ENCODE measurements around the gene ECI1. TPM values are rescaled to one million over a fixed set of nuclear protein-coding genes. Genes with fewer than 3 reads are reported as not detected.
"Not testable (repeated sequence)": the region's sequence is repeated elsewhere in the genome, so short reads cannot be mapped to it uniquely, and the experiment has no call there.

Gene ECI1
- total and polyA plus RNA-seq, 2 of the 13 experiments (the other 11 are each of a cell fraction or from before 2014, with no cell fraction given), result 82.0 to 102 TPM

GRCh38 chr16:2267505-2267912 lies 16.1 kb upstream of the ECI1 start:
- ATAC-seq, result peak; percentile 82
- H2AFZ ChIP-seq (ENCODE audit: low read length); H3K9me3 ChIP-seq (ENCODE audit: low read length); DNase-seq (ENCODE audit: low spot score); H3K27me3 ChIP-seq (ENCODE audit: control insufficient read depth in 1 of 2, insufficient read depth in 2 of 2, low read length in 2 of 2); intact Hi-C loops (cut with micrococcal nuclease; ENCODE audit: unreplicated experiment); BruUV-seq (replicated peaks); FAIRE-seq; CTCF ChIA-PET (ENCODE audit: low intra/inter-chr PET ratio, low total read pairs); in situ Hi-C loops (cut with HindIII; ENCODE audit: extremely low pct_ligation_motif_present, low pct_unique_long_range_greater_than_20kb); TF ChIP-seq GABPA (CRISPR knock-in tag; IDR thresholded peaks at IDR 0.05; ENCODE audit: low read depth): not testable (repeated sequence)
- peak overlapping the region; percentile 74 to 95 (median 93); a peak in 5 of 6 replicates for H3K4me3 ChIP-seq (replicated peaks in 1 of 3; ENCODE audit: insufficient read depth in 1 of 3, low read depth in 2 of 3, low read length in 3 of 3)
- H3K9ac ChIP-seq (ENCODE audit: insufficient read depth, low read depth, low read length), result peak overlapping the region; percentile 92
- H3K4me2 ChIP-seq (ENCODE audit: low read depth, low read length), result peak overlapping the region; percentile 97
- TF ChIP-seq CENPT (CRISPR knock-in tag; IDR thresholded peaks at IDR 0.05; ENCODE audit: low read depth) (0 out of 2 replicates have a peak, but pooled peaks have one; percentile 13), ZNF777 (CRISPR knock-in tag; IDR thresholded peaks at IDR 0.05) (peak; percentile 8; the same call in 1 of the 2 replicates), THAP8 (CRISPR knock-in tag; IDR thresholded peaks at IDR 0.05; ENCODE audit: borderline replicate concordance) (0 out of 2 replicates have a peak, but pooled peaks have one; percentile 28), ZNF333 (CRISPR knock-in tag; IDR thresholded peaks at IDR 0.05; ENCODE audit: borderline replicate concordance) (0 out of 2 replicates have a peak, but pooled peaks have one; percentile 92), ZSCAN31 (CRISPR knock-in tag; IDR thresholded peaks at IDR 0.05; ENCODE audit: low read depth) (peak; percentile 51; the same call in 1 of the 2 replicates), MAFG (CRISPR knock-in tag; IDR thresholded peaks at IDR 0.05) (peak; percentile 29; the same call in 1 of the 2 replicates), ZNF234 (CRISPR knock-in tag; conservative IDR thresholded peaks at IDR 0.05) (peak; percentile 90; the same call in 1 of the 2 replicates), MAF1 (CRISPR knock-in tag; IDR thresholded peaks at IDR 0.05; ENCODE audit: borderline replicate concordance) (0 out of 2 replicates have a peak, but pooled peaks have one; percentile 8), ZNF468 (CRISPR knock-in tag; IDR thresholded peaks at IDR 0.05) (0 out of 2 replicates have a peak, but pooled peaks have one; percentile 25), ZSCAN12 (CRISPR knock-in tag; IDR thresholded peaks at IDR 0.05) (0 out of 2 replicates have a peak, but pooled peaks have one; percentile 6), CREB3 (CRISPR knock-in tag; IDR thresholded peaks at IDR 0.05) (0 out of 2 replicates have a peak, but pooled peaks have one; percentile 4), DBP (CRISPR knock-in tag; IDR thresholded peaks at IDR 0.05; ENCODE audit: not compliant biosample characterization) (peak; percentile 10), ZNF850 (CRISPR knock-in tag; conservative IDR thresholded peaks at IDR 0.05) (0 out of 2 replicates have a peak, but pooled peaks have one; percentile 10), BRCA1 (CRISPR knock-in tag; IDR thresholded peaks at IDR 0.05) (peak; percentile 6; the same call in 1 of the 2 replicates), GABPA (IDR thresholded peaks at IDR 0.05; ENCODE audit: low read depth, low read length) (peak; percentile 65)
- H3K4me1 ChIP-seq (ENCODE audit: insufficient read depth, low read length), result peaks cover 35% of the 10 kb centered on the region
- peaks cover 5 to 25% of the 10 kb centered on the region in 2 experiments for H3K36me3 ChIP-seq (replicated peaks in 1 of 2; ENCODE audit: control insufficient read depth in 1 of 2, insufficient read depth in 2 of 2, low read length in 2 of 2)
- H4K20me1 ChIP-seq (ENCODE audit: insufficient read depth, low read length), result peaks cover 42% of the 10 kb centered on the region
- peaks cover 56% of the 10 kb centered on the region for H3K79me2 ChIP-seq (ENCODE audit: insufficient read depth, low read length)
- POLR2A ChIA-PET, result interaction anchor here (1.2 kb wide), 1 partner anchor 16 kb away, joined by 3 read pairs; the partner anchor contains the start of gene ECI1
- peak overlapping the region; percentile 98 for H3K27ac ChIP-seq (ENCODE audit: extremely low read length, insufficient read depth, low read length)
- 1% methylated on average over 32 of the region's 54 CpGs for WGBS (ENCODE audit: low lambda C conversion rate)

GRCh38 chr16:2266887-2267286 lies 15.5 kb upstream of the ECI1 start:
- CTCF ChIA-PET (ENCODE audit: low intra/inter-chr PET ratio, low total read pairs); BruUV-seq (replicated peaks); H2AFZ ChIP-seq (ENCODE audit: low read length); ATAC-seq; intact Hi-C loops (cut with micrococcal nuclease; ENCODE audit: unreplicated experiment); H3K27me3 ChIP-seq (ENCODE audit: control insufficient read depth in 1 of 2, insufficient read depth in 2 of 2, low read length in 2 of 2); H3K9me3 ChIP-seq (ENCODE audit: low read length); DNase-seq (ENCODE audit: low spot score); in situ Hi-C loops (cut with HindIII; ENCODE audit: extremely low pct_ligation_motif_present, low pct_unique_long_range_greater_than_20kb): not testable (repeated sequence)
- WGBS (ENCODE audit: low lambda C conversion rate), result 10% methylated on average over 6 of the region's 12 CpGs
- Histone ChIP-seq H3K79me2 (ENCODE audit: insufficient read depth, low read length) (peaks cover 62% of the 10 kb centered on the region), H3K27ac (ENCODE audit: extremely low read length, insufficient read depth, low read length) (peak overlapping the region; percentile 98), H3K36me3 (replicated peaks in 1 of 2; ENCODE audit: control insufficient read depth in 1 of 2, insufficient read depth in 2 of 2, low read length in 2 of 2) (peaks cover 7 to 29% of the 10 kb centered on the region in 2 experiments), H3K4me2 (ENCODE audit: low read depth, low read length) (peak overlapping the region; percentile 97), H3K4me3 (replicated peaks in 1 of 3; ENCODE audit: insufficient read depth in 1 of 3, low read depth in 2 of 3, low read length in 3 of 3) (peak overlapping the region; percentile 74 to 95 (median 93)), H3K9ac (ENCODE audit: insufficient read depth, low read depth, low read length) (peak overlapping the region; percentile 92), H4K20me1 (ENCODE audit: insufficient read depth, low read length) (peaks cover 42% of the 10 kb centered on the region), H3K4me1 (ENCODE audit: insufficient read depth, low read length) (peaks cover 35% of the 10 kb centered on the region)
- POLR2A ChIA-PET, result interaction anchor here (1.2 kb wide), 1 partner anchor 15 kb away, joined by 3 read pairs; the partner anchor contains the start of gene ECI1
- FAIRE-seq, result peak; percentile 39

Data from HepG2 (cell line).